ENCODE measurements around the gene PLA2G4D.
"Not testable (repeated sequence)": the region's sequence is repeated elsewhere in the genome, so short reads cannot be mapped to it uniquely, and the experiment has no call there.

Gene PLA2G4D

DNA sequence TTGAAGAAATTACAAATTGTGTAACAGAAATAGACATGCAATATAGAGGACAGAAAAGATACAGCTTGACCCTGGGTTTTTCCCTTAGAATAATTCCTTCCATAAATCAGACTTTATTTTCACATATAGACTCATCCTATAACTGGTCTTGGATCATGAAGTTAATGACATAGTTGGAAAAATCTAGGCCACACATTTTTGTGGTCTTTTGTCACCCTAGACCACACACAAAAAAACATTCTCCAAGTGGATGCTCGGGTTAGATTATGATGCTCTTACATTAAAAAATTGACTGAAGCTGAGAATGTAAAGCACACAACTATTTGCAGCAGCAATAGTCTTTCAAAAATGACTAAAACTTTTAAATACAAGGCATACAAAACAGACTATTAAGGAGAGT, 7.5 kb upstream of the PLA2G4D start:
- TF ChIP-seq MYC (IDR thresholded peaks at IDR 0.05; ENCODE audit: low read depth, low read length) (no peak), POLR2A (IDR thresholded peaks at IDR 0.05; ENCODE audit: extremely low read depth, insufficient read length) (no peak)
- TF ChIP-seq, protein P1, sequence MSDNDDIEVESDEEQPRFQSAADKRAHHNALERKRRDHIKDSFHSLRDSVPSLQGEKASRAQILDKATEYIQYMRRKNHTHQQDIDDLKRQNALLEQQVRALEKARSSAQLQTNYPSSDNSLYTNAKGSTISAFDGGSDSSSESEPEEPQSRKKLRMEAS (IDR thresholded peaks at IDR 0.05; ENCODE audit: low read depth, low read length): no peak
- TF ChIP-seq, protein P2, sequence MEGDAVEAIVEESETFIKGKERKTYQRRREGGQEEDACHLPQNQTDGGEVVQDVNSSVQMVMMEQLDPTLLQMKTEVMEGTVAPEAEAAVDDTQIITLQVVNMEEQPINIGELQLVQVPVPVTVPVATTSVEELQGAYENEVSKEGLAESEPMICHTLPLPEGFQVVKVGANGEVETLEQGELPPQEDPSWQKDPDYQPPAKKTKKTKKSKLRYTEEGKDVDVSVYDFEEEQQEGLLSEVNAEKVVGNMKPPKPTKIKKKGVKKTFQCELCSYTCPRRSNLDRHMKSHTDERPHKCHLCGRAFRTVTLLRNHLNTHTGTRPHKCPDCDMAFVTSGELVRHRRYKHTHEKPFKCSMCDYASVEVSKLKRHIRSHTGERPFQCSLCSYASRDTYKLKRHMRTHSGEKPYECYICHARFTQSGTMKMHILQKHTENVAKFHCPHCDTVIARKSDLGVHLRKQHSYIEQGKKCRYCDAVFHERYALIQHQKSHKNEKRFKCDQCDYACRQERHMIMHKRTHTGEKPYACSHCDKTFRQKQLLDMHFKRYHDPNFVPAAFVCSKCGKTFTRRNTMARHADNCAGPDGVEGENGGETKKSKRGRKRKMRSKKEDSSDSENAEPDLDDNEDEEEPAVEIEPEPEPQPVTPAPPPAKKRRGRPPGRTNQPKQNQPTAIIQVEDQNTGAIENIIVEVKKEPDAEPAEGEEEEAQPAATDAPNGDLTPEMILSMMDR (IDR thresholded peaks at IDR 0.05; ENCODE audit: low read depth, low read length): no peak
- no peak overlapping the region for H3K4me3 ChIP-seq (ENCODE audit: low read depth, low read length)
- DNase-seq (ENCODE audit: low read depth): no peak

DNA sequence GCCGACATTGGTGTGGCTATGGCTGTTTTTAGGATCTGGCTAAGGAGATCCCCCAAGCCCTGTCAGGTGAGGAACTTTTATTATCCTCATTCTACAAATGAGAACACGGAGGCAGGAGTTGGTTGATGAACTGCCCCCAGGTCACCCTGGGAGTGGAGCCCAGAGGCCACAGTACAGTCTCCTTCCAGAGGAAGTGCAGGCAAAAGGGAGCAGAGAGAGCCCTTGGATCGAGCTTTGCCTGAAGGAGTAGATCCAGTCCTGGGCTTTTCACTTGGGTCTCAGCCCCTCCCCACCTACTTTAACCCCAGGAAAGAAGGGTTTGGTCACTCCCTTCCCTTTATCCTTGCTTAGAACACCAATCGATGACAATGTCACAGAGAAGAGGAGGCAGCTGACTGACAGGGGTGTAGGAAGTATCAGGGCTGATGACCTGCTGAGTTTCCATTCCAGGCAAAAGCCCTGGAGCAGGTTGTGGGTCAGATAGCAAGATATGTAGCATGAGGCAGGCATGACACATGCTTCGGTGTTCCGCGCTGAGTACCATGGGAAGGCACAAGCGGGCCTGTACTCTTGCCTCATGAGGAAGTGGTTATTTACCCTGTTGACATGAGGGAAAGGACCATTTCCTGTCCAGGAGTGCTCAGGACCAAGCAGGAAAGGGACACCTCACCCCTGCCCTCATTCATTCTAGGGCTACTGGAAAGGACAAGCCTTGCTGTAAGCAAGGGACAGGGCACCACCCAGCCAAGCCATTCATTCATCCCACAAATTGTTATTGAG, 5.8 kb upstream of the PLA2G4D start:
- peak; percentile 46 for TF ChIP-seq MYC (IDR thresholded peaks at IDR 0.05; ENCODE audit: low read depth, low read length)
- TF ChIP-seq, protein P1 (IDR thresholded peaks at IDR 0.05; ENCODE audit: low read depth, low read length): peak; percentile 76
- no peak for TF ChIP-seq POLR2A (IDR thresholded peaks at IDR 0.05; ENCODE audit: extremely low read depth, insufficient read length)
- TF ChIP-seq, protein P2 (IDR thresholded peaks at IDR 0.05; ENCODE audit: low read depth, low read length): no peak
- DNase-seq (ENCODE audit: low read depth): peak; percentile 52
- no peak overlapping the region for H3K4me3 ChIP-seq (ENCODE audit: low read depth, low read length)

DNA sequence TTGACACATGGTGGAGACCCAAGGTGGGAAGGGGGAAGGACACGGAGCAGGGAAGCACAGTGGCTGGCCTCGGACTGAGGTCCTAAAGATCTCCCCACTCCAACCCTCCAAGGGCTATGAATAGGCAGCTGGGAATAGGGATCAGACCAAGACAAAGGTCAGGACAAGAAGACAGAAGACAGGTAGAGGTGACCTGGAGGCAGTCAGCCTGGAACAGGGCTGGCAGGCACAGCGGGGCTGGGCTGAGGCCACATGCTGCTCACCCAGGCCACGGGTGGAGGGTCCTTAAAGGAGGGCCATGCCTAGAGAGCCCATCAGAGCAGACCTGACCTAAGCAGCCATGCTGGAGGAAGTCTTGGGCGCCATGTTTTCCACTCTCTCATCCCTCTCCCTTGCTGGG, 2.7 kb upstream of the PLA2G4D start:
- H3K4me3 ChIP-seq (ENCODE audit: low read depth, low read length): no peak overlapping the region
- TF ChIP-seq, protein P2 (IDR thresholded peaks at IDR 0.05; ENCODE audit: low read depth, low read length): no peak
- TF ChIP-seq, protein P1 (IDR thresholded peaks at IDR 0.05; ENCODE audit: low read depth, low read length): no peak
- TF ChIP-seq MYC (IDR thresholded peaks at IDR 0.05; ENCODE audit: low read depth, low read length) (no peak), POLR2A (IDR thresholded peaks at IDR 0.05; ENCODE audit: extremely low read depth, insufficient read length) (no peak)
- DNase-seq (ENCODE audit: low read depth): no peak

DNA sequence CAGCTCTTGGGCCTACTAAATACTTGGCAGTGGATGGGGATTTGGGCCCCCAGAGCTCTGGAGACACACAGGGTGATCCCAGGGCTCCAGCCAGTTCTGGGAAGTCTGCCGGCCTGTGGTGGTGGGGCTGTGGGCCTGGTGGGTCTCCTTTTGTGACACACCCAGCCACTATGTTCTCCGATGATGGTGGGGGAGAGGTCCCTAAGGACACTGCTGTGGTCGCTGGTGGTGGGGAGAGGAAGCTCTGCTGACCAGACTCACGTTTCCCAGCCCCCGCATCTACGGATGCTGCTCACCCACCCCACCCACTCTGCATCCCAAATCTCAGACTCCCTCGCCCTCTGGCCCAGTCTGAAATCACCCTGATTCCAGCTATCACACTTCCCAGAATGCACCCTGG, 396 bp downstream of the PLA2G4D start:
- DNase-seq (ENCODE audit: low read depth): peak; percentile 65
- no peak for TF ChIP-seq MYC (IDR thresholded peaks at IDR 0.05; ENCODE audit: low read depth, low read length)
- TF ChIP-seq, protein P1 (IDR thresholded peaks at IDR 0.05; ENCODE audit: low read depth, low read length): no peak
- TF ChIP-seq, protein P2 (IDR thresholded peaks at IDR 0.05; ENCODE audit: low read depth, low read length): no peak
- TF ChIP-seq POLR2A (IDR thresholded peaks at IDR 0.05; ENCODE audit: extremely low read depth, insufficient read length): no peak
- H3K4me3 ChIP-seq (ENCODE audit: low read depth, low read length): no peak overlapping the region

DNA sequence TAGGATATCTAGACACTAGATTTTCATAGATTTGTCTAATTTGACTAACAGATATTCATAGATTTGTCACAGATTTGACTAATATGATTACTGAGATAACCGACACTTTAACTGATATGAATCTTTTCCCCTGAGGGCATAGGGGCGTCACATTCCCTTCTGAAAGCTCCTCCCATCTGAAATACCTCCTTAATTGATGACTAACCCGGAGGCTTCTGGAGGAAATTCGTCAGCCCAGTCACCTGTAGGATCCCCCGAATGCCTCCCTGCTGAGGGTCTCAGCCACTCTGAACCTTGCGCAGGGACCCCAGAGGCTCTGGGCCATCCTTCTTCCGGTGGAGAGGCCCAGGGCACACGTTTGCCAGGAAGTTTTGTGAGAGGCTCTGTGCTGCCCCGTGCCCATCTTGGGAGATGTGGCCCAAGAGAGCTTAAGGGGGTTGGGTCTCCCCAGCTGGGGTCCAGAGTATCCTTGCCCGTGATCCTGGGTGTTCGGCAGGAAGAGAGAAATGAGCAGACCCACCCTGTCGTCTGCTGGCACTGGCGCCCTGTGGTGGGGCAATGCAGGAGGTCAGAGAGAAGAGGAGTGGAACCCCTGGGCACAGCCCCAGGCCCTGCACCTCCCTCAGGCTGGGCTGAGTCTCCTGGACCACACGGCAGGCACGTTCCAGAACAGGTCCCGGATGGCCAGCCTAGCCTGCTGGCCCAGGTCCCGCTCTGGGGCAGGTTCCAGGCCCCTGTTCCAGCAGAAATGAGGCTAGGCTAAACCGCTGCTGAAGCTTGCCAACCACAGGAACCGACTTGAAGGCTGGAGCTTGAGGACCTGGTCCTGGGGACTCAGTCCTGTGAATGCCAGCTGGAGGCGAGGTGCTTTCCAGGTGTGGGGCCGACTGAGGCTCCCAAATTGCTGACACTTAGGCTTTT, 1.7 kb downstream of the PLA2G4D start:
- TF ChIP-seq, protein P2 (IDR thresholded peaks at IDR 0.05; ENCODE audit: low read depth, low read length): no peak
- TF ChIP-seq MYC (IDR thresholded peaks at IDR 0.05; ENCODE audit: low read depth, low read length) (no peak), POLR2A (IDR thresholded peaks at IDR 0.05; ENCODE audit: extremely low read depth, insufficient read length) (no peak)
- TF ChIP-seq, protein P1 (IDR thresholded peaks at IDR 0.05; ENCODE audit: low read depth, low read length): no peak
- peak; percentile 15 for DNase-seq (ENCODE audit: low read depth)
- no peak overlapping the region for H3K4me3 ChIP-seq (ENCODE audit: low read depth, low read length)

DNA sequence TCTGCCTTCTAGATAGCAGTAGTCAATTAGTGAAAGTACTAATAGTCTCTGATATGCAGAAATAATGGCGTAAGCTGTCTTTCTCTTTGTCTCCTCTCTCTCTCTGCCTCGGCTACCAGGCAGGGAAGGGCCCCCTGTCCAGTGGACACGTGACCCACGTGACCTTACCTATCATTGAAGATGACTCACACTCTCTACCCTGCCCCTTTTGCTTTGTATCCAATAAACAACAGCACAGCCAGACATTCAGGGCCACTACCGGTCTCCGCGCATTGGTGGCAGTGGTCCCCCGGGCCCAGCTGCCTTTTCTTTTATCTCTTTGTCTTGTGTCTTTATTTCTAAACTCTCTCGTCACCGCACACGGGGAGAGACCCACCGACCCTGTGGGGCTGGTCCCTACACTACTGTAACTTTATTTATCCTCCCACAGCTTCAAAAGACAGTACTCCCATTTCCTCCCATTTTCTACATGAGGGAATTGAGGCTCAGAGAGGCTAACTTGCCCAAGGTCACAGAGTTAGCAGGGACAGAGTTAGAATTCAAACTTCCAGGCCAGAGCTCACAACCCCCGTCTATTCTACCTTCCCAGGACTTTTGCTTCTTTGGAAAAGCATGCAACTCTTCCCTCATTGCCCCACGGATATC, 2.5 kb downstream of the PLA2G4D start:
- not testable (repeated sequence) for H3K4me3 ChIP-seq (ENCODE audit: low read depth, low read length); DNase-seq (ENCODE audit: low read depth)
